ENCODE measurements around the gene POLR2E. TPM values are rescaled to one million over a fixed set of nuclear protein-coding genes. Genes with fewer than 3 reads are reported as not detected.

The POLR2E gene
- total RNA-seq, 1 donor: 70.2 TPM

- Histone ChIP-seq H4K20me1 (ENCODE audit: insufficient read depth, low read length) (no peaks in the 10 kb centered on the region), H3K36me3 (ENCODE audit: insufficient read depth, low read length) (no peaks in the 10 kb centered on the region), H3K4me3 (ENCODE audit: insufficient read depth, low read length) (no peak overlapping the region), H3K9me3 (ENCODE audit: low read depth, low read length) (no peaks in the 10 kb centered on the region), H3K4me2 (ENCODE audit: insufficient read depth, low read length) (no peak overlapping the region), H3K27me3 (ENCODE audit: insufficient read depth, low read length) (peaks cover 30% of the 10 kb centered on the region), H3K27ac (ENCODE audit: low read depth, low read length) (no peak overlapping the region), H3K4me1 (ENCODE audit: insufficient read depth, low read length) (no peaks in the 10 kb centered on the region), H3K79me2 (ENCODE audit: insufficient read depth, low read length) (no peaks in the 10 kb centered on the region), H2AFZ (ENCODE audit: low read length) (no peak overlapping the region)
- peak; percentile 35 for TF ChIP-seq CTCF (IDR thresholded peaks at IDR 0.05; ENCODE audit: extremely low read depth, low read depth, low read length)
- peak; percentile 97 for DNase-seq (ENCODE audit: insufficient read length, low spot score, missing footprints)
Measured at GRCh38 chr19:1064661-1065605, 30.2 kb downstream of the POLR2E start.

GRCh38 chr19:1063909-1064660, 31.1 kb downstream of the POLR2E start:
- no peak for DNase-seq (ENCODE audit: insufficient read length, low spot score, missing footprints)
- no peak for TF ChIP-seq CTCF (IDR thresholded peaks at IDR 0.05; ENCODE audit: extremely low read depth, low read depth, low read length)
- H2AFZ ChIP-seq (ENCODE audit: low read length): no peak overlapping the region

GRCh38 chr19:1063030-1063908, 31.9 kb downstream of the POLR2E start:
- H3K4me1 ChIP-seq (ENCODE audit: insufficient read depth, low read length): no peaks in the 10 kb centered on the region
- no peak overlapping the region for H3K27ac ChIP-seq (ENCODE audit: low read depth, low read length)
- no peaks in the 10 kb centered on the region for H3K36me3 ChIP-seq (ENCODE audit: insufficient read depth, low read length)
- H2AFZ ChIP-seq (ENCODE audit: low read length): no peak overlapping the region
- peaks cover 19% of the 10 kb centered on the region for H3K27me3 ChIP-seq (ENCODE audit: insufficient read depth, low read length)
- no peak for TF ChIP-seq CTCF (IDR thresholded peaks at IDR 0.05; ENCODE audit: extremely low read depth, low read depth, low read length)
- DNase-seq (ENCODE audit: insufficient read length, low spot score, missing footprints): no peak
- no peaks in the 10 kb centered on the region for H4K20me1 ChIP-seq (ENCODE audit: insufficient read depth, low read length)
- no peak overlapping the region for H3K4me2 ChIP-seq (ENCODE audit: insufficient read depth, low read length)
- H3K9me3 ChIP-seq (ENCODE audit: low read depth, low read length): peaks cover 5% of the 10 kb centered on the region
- no peak overlapping the region for H3K4me3 ChIP-seq (ENCODE audit: insufficient read depth, low read length)
- H3K79me2 ChIP-seq (ENCODE audit: insufficient read depth, low read length): no peaks in the 10 kb centered on the region

More at GRCh38 chr19:1063909-1064660, 31.1 kb downstream of the POLR2E start:
- H3K4me3 ChIP-seq (ENCODE audit: insufficient read depth, low read length): no peak overlapping the region
- H3K27me3 ChIP-seq (ENCODE audit: insufficient read depth, low read length): peaks cover 23% of the 10 kb centered on the region
- H4K20me1 ChIP-seq (ENCODE audit: insufficient read depth, low read length): no peaks in the 10 kb centered on the region
- H3K36me3 ChIP-seq (ENCODE audit: insufficient read depth, low read length): no peaks in the 10 kb centered on the region
- H3K4me2 ChIP-seq (ENCODE audit: insufficient read depth, low read length): no peak overlapping the region
- no peaks in the 10 kb centered on the region for H3K9me3 ChIP-seq (ENCODE audit: low read depth, low read length)
- no peaks in the 10 kb centered on the region for H3K79me2 ChIP-seq (ENCODE audit: insufficient read depth, low read length)
- no peak overlapping the region for H3K27ac ChIP-seq (ENCODE audit: low read depth, low read length)
- no peaks in the 10 kb centered on the region for H3K4me1 ChIP-seq (ENCODE audit: insufficient read depth, low read length)

Measured in osteoblast (primary cell).